ENCODE data around the gene DCAF11.

GRCh38 chr14:24088095-24088494, 26.5 kb upstream of the DCAF11 start:
- TF ChIP-seq EZH2phosphoT487 (IDR thresholded peaks at IDR 0.05; ENCODE audit: insufficient read depth, low read depth) (no peak), EZH2 (IDR thresholded peaks at IDR 0.05; ENCODE audit: insufficient read depth, poor library complexity, severe bottlenecking) (no peak)

Measured in GM23248 (cell line).